ENCODE data around the gene ABCG1.

DNA sequence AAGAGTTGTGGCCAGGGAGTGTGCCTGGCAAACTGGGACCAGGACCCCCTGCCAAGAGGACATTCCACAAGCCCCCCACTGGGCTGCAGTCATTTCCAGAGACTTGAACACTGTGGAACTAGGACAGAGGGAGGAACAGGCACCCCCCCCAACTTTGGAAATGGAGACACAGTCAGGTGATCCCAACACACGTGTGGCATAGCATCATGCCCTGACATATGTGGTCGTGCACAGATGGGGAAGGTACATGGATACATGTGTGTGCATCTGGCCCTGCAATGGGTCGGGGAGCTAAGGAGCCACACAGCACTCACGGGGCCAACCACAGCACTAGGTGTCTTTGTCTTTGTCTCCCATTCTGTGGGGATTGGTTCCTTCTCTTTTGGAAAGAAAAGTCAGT lies 102.9 kb downstream of the ABCG1 start:
- TF ChIP-seq, protein P1, sequence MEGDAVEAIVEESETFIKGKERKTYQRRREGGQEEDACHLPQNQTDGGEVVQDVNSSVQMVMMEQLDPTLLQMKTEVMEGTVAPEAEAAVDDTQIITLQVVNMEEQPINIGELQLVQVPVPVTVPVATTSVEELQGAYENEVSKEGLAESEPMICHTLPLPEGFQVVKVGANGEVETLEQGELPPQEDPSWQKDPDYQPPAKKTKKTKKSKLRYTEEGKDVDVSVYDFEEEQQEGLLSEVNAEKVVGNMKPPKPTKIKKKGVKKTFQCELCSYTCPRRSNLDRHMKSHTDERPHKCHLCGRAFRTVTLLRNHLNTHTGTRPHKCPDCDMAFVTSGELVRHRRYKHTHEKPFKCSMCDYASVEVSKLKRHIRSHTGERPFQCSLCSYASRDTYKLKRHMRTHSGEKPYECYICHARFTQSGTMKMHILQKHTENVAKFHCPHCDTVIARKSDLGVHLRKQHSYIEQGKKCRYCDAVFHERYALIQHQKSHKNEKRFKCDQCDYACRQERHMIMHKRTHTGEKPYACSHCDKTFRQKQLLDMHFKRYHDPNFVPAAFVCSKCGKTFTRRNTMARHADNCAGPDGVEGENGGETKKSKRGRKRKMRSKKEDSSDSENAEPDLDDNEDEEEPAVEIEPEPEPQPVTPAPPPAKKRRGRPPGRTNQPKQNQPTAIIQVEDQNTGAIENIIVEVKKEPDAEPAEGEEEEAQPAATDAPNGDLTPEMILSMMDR (IDR thresholded peaks at IDR 0.05), result no peak
- TF ChIP-seq POLR2A (IDR thresholded peaks at IDR 0.05), result no peak

Data from suprapubic skin (tissue), 3 donors.